HS-27A (cell line): ENCODE data around the gene AFAP1L2.

Experiments
- DNase-seq: peaks from one replicate; pipeline ENCODE4 v3.0.0-alpha.2; 2012; ENCODE audit warnings: low read depth, missing footprints

Gene AFAP1L2

DNA sequence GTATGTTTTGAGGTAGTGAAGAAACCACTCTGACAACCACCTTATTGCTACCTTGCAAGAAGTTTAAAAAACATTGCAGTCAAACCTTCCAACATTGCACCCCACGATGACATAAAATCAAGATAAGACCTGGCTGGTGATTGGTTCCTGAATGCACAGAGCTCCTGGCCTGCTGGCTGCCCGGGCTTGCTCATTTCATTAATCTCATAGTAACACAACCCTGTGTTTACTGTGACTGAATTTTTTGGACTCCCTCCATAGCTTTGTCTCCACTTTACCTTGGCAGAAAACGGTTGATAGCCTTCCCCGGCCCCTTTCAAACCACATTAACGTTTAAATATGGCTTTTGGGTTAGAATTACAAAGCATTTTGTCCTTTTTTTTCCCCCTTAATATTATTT is 137.8 kb downstream of the AFAP1L2 start:
- DNase-seq: no peak

DNA sequence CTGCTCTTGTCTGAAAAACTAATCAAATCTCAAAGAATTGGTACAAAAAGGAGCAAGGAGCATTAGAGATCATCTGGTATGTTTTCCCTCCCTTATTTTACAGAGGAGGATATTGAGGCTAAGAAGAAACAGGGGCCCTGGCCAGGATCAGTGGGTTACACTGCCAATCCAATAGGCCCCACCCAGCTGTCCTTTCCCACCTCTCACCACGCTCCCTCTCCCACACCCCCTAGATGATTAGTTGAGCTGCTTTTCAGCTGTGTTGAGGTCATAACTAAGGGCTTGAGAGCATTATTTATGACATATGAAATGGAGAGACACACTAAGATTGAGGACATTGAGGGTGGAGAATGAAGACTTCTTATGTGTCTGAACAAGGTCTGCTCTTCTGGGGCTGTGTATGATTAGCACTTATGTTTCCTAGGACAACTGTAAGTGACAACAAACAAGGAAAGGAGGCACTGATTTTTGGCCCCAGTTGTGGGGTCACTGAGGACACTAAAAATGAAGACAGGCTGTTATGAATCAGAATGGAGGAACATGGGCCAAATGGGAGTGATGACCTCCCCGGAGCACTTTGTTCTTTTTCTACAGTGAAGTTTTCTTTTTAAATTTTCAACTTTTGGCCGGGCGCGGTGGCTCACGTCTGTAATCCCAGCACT is 138.8 kb downstream of the AFAP1L2 start:
- DNase-seq: no peak

GRCh38 chr10:114262496-114262895 is 141.8 kb downstream of the AFAP1L2 start:
- DNase-seq: no peak

- DNase-seq: no peak
Measured at GRCh38 chr10:114261076-114261475, 143.2 kb downstream of the AFAP1L2 start.

DNA sequence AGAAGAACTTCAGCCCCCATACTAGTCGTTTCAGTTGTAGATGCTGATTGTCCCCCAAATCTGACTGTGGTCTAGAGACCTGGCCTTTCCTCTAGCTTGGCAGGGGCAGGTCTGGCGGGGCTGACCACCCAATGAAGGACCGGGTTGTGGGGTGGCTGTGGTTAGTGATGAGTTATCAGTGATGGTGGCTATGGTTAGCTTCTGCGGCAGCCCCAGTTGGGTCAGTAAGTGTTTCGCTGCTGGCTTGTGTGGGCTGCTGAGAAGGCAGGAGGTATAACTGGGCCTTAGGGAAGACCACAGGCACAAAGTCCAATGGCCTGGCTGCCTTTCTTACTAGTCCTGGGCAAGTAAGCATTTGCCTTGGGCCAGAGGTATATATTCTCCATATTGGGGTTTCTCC is 143.9 kb downstream of the AFAP1L2 start:
- DNase-seq: no peak

DNA sequence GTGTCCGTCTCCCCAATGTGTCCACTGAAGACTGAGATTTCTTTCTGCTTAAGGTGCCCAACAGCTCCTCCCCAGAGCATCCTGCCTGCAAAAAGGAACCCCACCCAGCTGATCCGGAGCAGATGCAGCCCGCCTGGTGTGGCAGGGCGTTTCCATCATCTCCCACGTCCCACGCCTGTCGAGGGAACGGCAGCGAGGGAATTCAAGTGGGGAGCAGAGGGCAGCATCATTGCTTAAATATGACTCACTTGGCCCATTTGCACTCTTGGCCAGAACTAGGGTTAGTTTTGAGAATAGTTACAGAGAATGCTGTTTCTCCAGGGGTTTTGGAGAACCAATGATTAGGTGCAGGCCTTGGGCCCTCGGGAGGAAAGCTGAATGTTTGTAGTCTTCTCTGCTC is 144.5 kb downstream of the AFAP1L2 start:
- DNase-seq: no peak

DNA sequence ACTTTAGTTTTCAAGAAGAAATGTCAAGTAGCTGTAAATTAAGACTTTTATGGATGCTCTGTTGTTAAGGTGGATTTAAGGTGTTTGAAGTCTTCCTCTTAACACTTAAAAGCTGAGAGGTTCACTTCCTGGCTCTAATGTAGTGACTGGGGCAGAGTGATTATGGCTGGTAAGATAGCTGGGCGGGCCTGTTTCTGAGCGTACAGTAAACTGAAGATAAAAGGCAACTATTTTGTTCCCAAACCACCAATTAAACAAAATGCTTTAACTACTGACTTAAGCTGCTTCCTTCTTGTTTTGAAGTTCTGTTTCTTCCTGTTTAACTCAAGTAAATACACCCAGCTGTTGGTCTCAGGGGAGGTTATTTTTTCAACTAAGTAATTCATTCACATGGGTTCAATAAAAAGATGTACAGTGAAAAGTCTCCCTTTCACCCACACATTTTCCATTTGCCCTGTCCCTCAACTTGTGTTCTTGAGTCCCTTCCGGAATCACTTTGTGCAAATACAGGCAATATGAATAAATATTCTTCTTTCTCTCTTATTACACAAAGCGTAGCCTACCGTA is 145.9 kb downstream of the AFAP1L2 start:
- no peak for DNase-seq

DNA sequence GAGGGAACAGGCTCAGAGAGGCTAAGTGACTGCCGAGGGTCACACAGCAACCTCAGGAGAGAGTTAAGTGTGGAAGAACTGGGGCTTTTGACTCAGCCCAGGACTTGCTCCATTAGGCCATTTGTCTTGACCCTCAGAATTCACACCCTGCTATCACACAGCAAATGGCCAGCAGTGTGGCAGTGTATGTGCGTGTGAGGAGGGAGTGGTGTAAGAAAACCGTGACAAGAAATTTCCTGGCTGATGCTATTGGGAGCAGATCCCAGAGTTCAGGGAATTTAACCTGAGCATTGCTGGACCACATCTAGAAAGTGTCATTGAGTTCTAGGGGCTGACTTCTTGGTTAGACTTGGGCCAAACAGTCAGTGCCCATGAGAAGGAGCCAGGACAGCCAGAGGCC is 146.8 kb downstream of the AFAP1L2 start:
- DNase-seq: no peak

DNA sequence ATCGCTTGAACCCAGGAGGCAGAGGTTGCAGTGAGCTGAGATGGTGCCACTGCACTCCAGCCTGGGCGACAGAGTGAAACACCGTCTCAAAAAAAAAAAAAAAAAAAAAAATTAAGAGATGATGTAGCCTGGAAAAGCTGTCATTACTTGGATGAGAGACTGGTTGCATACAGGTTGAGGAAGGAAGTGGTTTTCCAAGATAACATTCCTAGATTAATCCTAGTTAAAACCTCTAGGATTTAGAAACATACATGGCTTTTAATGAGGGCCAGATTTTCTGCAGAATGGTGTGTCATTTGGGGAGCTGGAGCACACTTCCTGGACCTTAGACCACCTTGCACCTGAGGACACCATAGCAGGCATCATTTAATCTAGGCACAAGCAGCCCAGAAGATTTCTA is 147.5 kb downstream of the AFAP1L2 start:
- DNase-seq: no peak

- DNase-seq: no peak
Measured at GRCh38 chr10:114256008-114256765, 148.1 kb downstream of the AFAP1L2 start.

GRCh38 chr10:114255227-114255626 is 149.1 kb downstream of the AFAP1L2 start:
- no peak for DNase-seq

- no peak for DNase-seq
Measured at GRCh38 chr10:114252883-114253282, 151.4 kb downstream of the AFAP1L2 start.

- no peak for DNase-seq
Measured at GRCh38 chr10:114252092-114252491, 152.2 kb downstream of the AFAP1L2 start.

DNA sequence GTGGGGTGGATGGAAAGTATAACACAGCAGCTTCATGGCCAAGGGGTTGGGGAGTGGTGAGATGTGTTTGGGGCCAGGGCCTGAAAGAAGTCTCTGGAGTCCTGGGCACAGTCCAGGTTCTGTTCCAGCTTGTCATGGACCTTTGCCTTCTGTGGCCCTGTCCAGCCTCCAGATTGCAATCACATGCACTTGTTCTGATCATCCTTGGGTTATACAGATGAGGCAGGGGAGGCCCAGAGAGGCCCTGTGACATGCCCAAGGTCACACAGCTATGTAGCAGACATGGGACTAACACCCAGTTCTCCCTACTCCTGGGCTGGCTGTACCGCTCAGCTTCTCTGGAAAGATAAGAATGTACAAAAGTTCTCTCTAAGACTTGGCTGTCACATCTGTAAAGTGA is 153.6 kb downstream of the AFAP1L2 start:
- DNase-seq: no peak

DNA sequence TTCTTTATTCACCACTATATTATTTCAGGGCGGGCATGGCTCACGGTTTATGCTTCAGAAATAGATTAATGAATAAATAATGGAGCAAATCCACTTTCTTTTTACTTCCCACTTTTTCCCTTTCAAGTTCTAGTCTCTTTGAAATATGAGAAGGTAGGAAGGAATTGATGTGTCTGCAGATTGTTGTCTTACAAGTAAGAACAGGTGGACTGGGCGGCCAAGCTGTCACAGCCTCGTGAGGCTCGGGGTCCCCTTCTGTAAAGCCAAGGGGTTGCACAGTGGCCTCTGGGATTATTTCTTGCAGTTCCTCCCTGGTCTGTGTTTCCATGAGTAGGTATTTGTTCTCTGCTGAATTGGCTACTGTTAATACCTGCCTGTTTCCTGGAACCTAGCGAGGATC is 154.1 kb downstream of the AFAP1L2 start:
- no peak for DNase-seq

- DNase-seq: no peak
Measured at GRCh38 chr10:114246679-114247305, 157.5 kb downstream of the AFAP1L2 start.

DNA sequence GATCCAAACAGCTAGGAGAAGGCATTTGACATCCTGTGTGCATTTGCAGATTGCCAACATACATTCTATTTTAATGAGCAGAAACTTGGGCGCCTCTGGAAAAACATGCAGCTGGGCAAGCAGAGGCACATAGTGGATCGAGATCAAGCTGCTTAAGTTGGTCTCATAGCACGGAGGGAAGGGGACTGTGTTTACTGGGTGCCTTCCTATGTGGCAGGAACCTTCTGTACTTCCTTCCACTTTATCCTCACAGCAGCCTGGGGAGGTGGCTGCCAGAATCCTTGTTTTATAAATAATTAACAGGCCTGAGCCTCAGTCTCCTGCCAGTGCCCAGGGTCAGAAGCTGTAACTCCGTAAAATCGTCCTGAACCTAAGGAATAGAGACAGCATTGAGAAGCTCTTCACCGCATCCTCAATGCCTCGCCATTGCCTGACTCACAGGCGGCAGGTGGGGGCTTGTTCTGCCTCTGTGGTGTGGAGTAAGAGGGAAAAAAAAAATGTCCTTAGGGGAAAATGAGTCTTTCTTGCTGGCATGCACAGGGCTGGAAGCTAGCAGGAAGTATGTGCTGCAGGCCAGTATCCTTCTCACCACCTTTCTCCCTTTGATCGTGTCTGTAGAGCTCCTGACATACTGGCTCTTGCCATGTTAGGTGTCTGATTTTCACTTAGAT is 159.0 kb downstream of the AFAP1L2 start:
- DNase-seq: no peak
